Measurements from ENCODE around the gene PLS1. TPM values are rescaled to one million over a fixed set of nuclear protein-coding genes. Genes with fewer than 3 reads are reported as not detected.
"Not testable (repeated sequence)": the region's sequence is repeated elsewhere in the genome, so short reads cannot be mapped to it uniquely, and the experiment has no call there.

Gene PLS1
- 1.4 TPM for total RNA-seq

- DNase-seq = no peak
Observed at GRCh38 chr3:142595951-142596725, at the start of gene PLS1. Gene PLS1 (plus strand): TSS chr3:142596393. CDS start chr3:142664238, 67,845 bp downstream.

- DNase-seq = no peak
Observed at GRCh38 chr3:142549986-142550385, 46.2 kb upstream of the PLS1 start.

- not testable (repeated sequence) for DNase-seq
Observed at GRCh38 chr3:142552579-142552978, 43.6 kb upstream of the PLS1 start.

- no peak for DNase-seq
Observed at GRCh38 chr3:142553741-142554140, 42.5 kb upstream of the PLS1 start.

GRCh38 chr3:142560118-142560517 is 36.1 kb upstream of the PLS1 start:
- DNase-seq = no peak

GRCh38 chr3:142563496-142563997 is 32.6 kb upstream of the PLS1 start:
- no peak for DNase-seq

- DNase-seq = no peak
Observed at GRCh38 chr3:142566096-142566495, 30.1 kb upstream of the PLS1 start.

- no peak for DNase-seq
Observed at GRCh38 chr3:142568393-142569017, 27.7 kb upstream of the PLS1 start.

- DNase-seq = not testable (repeated sequence)
Observed at GRCh38 chr3:142569422-142569821, 26.8 kb upstream of the PLS1 start.

GRCh38 chr3:142574223-142574622 is 22.0 kb upstream of the PLS1 start:
- DNase-seq = not testable (repeated sequence)

- no peak for DNase-seq
Observed at GRCh38 chr3:142574665-142575064, 21.5 kb upstream of the PLS1 start.

GRCh38 chr3:142576792-142577191 is 19.4 kb upstream of the PLS1 start:
- no peak for DNase-seq

- no peak for DNase-seq
Observed at GRCh38 chr3:142577696-142578328, 18.4 kb upstream of the PLS1 start.

GRCh38 chr3:142578329-142579223 is 17.6 kb upstream of the PLS1 start, which contains the start of gene ATR:
Gene ATR (minus strand): TSS chr3:142578733. CDS start chr3:142578704, 29 bp downstream.
- DNase-seq = peak; percentile 95

- DNase-seq = no peak
Observed at GRCh38 chr3:142580061-142580423, 16.2 kb upstream of the PLS1 start.

GRCh38 chr3:142581070-142581469 is 15.1 kb upstream of the PLS1 start:
- DNase-seq = not testable (repeated sequence)

- peak; percentile 8 for DNase-seq
Observed at GRCh38 chr3:142586803-142587406, 9.3 kb upstream of the PLS1 start.

GRCh38 chr3:142588703-142589102 is 7.5 kb upstream of the PLS1 start:
- no peak for DNase-seq

- not testable (repeated sequence) for DNase-seq
Observed at GRCh38 chr3:142592268-142592667, 3.9 kb upstream of the PLS1 start.

GRCh38 chr3:142595141-142595540 is 1.1 kb upstream of the PLS1 start:
- DNase-seq = no peak

- DNase-seq = no peak
Observed at GRCh38 chr3:142595581-142595950, 627 bp upstream of the PLS1 start.

- DNase-seq = no peak
Observed at GRCh38 chr3:142596726-142597088, 514 bp downstream of the PLS1 start.

Measured in skin of body (tissue), 2 donors.